Rectal smooth muscle tissue (tissue), 1 donor: ENCODE measurements around the gene RGL2.
"Not testable (repeated sequence)": the region's sequence is repeated elsewhere in the genome, so short reads cannot be mapped to it uniquely, and the experiment has no call there.

Experiments used
- H3K27ac ChIP-seq: one replicate; pipeline ENCODE4 v1.7.0; 2013; ENCODE audit warnings: low read depth, low read length, inconsistent platforms
- H3K27me3 ChIP-seq: one replicate; pipeline ENCODE4 v1.7.0; 2013; ENCODE audit warnings: low read length; ENCODE audit not compliant: control insufficient read depth, insufficient read depth
- H3K36me3 ChIP-seq: one replicate; pipeline ENCODE4 v1.7.0; 2013; ENCODE audit warnings: low read length; ENCODE audit not compliant: control insufficient read depth, insufficient read depth
- H3K4me1 ChIP-seq: one replicate; pipeline ENCODE4 v1.7.0; 2013; ENCODE audit warnings: low read length; ENCODE audit not compliant: control insufficient read depth, insufficient read depth
- H3K4me3 ChIP-seq: one replicate; pipeline ENCODE4 v1.7.0; 2013; ENCODE audit warnings: low read length
- H3K9ac ChIP-seq: one replicate; pipeline ENCODE4 v1.7.0; 2013; ENCODE audit warnings: low read length

The RGL2 gene

GRCh38 chr6:33280539-33280938, 18.2 kb downstream of the RGL2 start:
- H3K4me1 ChIP-seq: peaks cover 10% of the 10 kb centered on the region
- no peak overlapping the region for H3K9ac ChIP-seq
- no peaks in the 10 kb centered on the region for H3K27me3 ChIP-seq
- no peak overlapping the region for H3K4me3 ChIP-seq
- H3K36me3 ChIP-seq: peaks cover 22% of the 10 kb centered on the region
- no peak overlapping the region for H3K27ac ChIP-seq

GRCh38 chr6:33279971-33280511, 18.7 kb downstream of the RGL2 start:
- no peak overlapping the region for H3K27ac ChIP-seq
- peaks cover 10% of the 10 kb centered on the region for H3K4me1 ChIP-seq
- H3K27me3 ChIP-seq: no peaks in the 10 kb centered on the region
- H3K9ac ChIP-seq: no peak overlapping the region
- H3K36me3 ChIP-seq: peaks cover 23% of the 10 kb centered on the region
- no peak overlapping the region for H3K4me3 ChIP-seq

- no peak overlapping the region for H3K27ac ChIP-seq
These were observed 19.5 kb downstream of the RGL2 start for GRCh38 chr6:33279257-33279695.

GRCh38 chr6:33278810-33279209, 19.9 kb downstream of the RGL2 start:
- no peaks in the 10 kb centered on the region for H3K27me3 ChIP-seq
- H3K27ac ChIP-seq: no peak overlapping the region
- no peak overlapping the region for H3K9ac ChIP-seq
- peaks cover 14% of the 10 kb centered on the region for H3K4me1 ChIP-seq
- no peak overlapping the region for H3K4me3 ChIP-seq
- peaks cover 30% of the 10 kb centered on the region for H3K36me3 ChIP-seq

More at GRCh38 chr6:33279257-33279695, 19.5 kb downstream of the RGL2 start:
- peaks cover 10% of the 10 kb centered on the region for H3K4me1 ChIP-seq
- H3K9ac ChIP-seq: no peak overlapping the region
- H3K4me3 ChIP-seq: no peak overlapping the region
- H3K36me3 ChIP-seq: peaks cover 27% of the 10 kb centered on the region
- H3K27me3 ChIP-seq: no peaks in the 10 kb centered on the region

GRCh38 chr6:33278392-33278741, 20.4 kb downstream of the RGL2 start:
- peaks cover 30% of the 10 kb centered on the region for H3K36me3 ChIP-seq

GRCh38 chr6:33277663-33278391, 20.9 kb downstream of the RGL2 start:
- peak overlapping the region; percentile 83 for H3K4me3 ChIP-seq
- H3K9ac ChIP-seq: peak overlapping the region; percentile 75
- H3K27ac ChIP-seq: peak overlapping the region; percentile 87
- H3K4me1 ChIP-seq: peaks cover 20% of the 10 kb centered on the region
- H3K36me3 ChIP-seq: peaks cover 30% of the 10 kb centered on the region
- H3K27me3 ChIP-seq: no peaks in the 10 kb centered on the region

More at GRCh38 chr6:33278392-33278741, 20.4 kb downstream of the RGL2 start:
- no peak overlapping the region for H3K4me3 ChIP-seq
- H3K9ac ChIP-seq: no peak overlapping the region
- no peak overlapping the region for H3K27ac ChIP-seq
- no peaks in the 10 kb centered on the region for H3K27me3 ChIP-seq
- H3K4me1 ChIP-seq: peaks cover 15% of the 10 kb centered on the region

- Histone ChIP-seq H3K9ac (peak within 1 kb of the TSS; percentile 75), H3K4me1 (peaks cover 27% of the 10 kb centered on the region), H3K4me3 (peak within 1 kb of the TSS; percentile 83), H3K27ac (peak within 1 kb of the TSS; percentile 87), H3K27me3 (no peaks in the 10 kb centered on the region), H3K36me3 (peaks cover 28% of the 10 kb centered on the region)
These were observed 21.7 kb downstream of the RGL2 start, which contains the start of gene B3GALT4 for GRCh38 chr6:33276864-33277662. Gene B3GALT4, plus strand, starts transcription at chr6:33277123. Its CDS starts 297 bp downstream, at chr6:33277420.

- H3K27ac ChIP-seq: peak overlapping the region; percentile 87
- H3K4me3 ChIP-seq: peak overlapping the region; percentile 83
- peaks cover 27% of the 10 kb centered on the region for H3K4me1 ChIP-seq
- no peaks in the 10 kb centered on the region for H3K27me3 ChIP-seq
- peak overlapping the region; percentile 2 for H3K9ac ChIP-seq
- peaks cover 28% of the 10 kb centered on the region for H3K36me3 ChIP-seq
These were observed 22.2 kb downstream of the RGL2 start for GRCh38 chr6:33276581-33276863.

- H3K27me3 ChIP-seq, H3K9ac ChIP-seq: not testable (repeated sequence)
- peaks cover 28% of the 10 kb centered on the region for H3K36me3 ChIP-seq
- H3K4me1 ChIP-seq: peaks cover 29% of the 10 kb centered on the region
- H3K4me3 ChIP-seq: peak overlapping the region; percentile 83
- peak overlapping the region; percentile 87 for H3K27ac ChIP-seq
These were observed 22.8 kb downstream of the RGL2 start for GRCh38 chr6:33275795-33276580.

GRCh38 chr6:33273924-33274902, 24.5 kb downstream of the RGL2 start:
- H3K4me1 ChIP-seq: peaks cover 31% of the 10 kb centered on the region
- H3K36me3 ChIP-seq: peaks cover 23% of the 10 kb centered on the region
- no peak overlapping the region for H3K9ac ChIP-seq
- peak overlapping the region; percentile 6 for H3K4me3 ChIP-seq
- no peak overlapping the region for H3K27ac ChIP-seq
- H3K27me3 ChIP-seq: no peaks in the 10 kb centered on the region

GRCh38 chr6:33273129-33273923, 25.4 kb downstream of the RGL2 start:
- peak overlapping the region; percentile 45 for H3K9ac ChIP-seq
- no peaks in the 10 kb centered on the region for H3K27me3 ChIP-seq
- H3K4me3 ChIP-seq: peak overlapping the region; percentile 84
- H3K27ac ChIP-seq: no peak overlapping the region
- H3K36me3 ChIP-seq: peaks cover 18% of the 10 kb centered on the region
- peaks cover 31% of the 10 kb centered on the region for H3K4me1 ChIP-seq
